Activated CD8-positive, alpha-beta memory T cell treated with anti-CD3 and anti-CD28 coated beads for 1 hour (primary cell): Measurements from ENCODE around the gene CTSL.
"Not testable (repeated sequence)": the region's sequence is repeated elsewhere in the genome, so short reads cannot be mapped to it uniquely, and the experiment has no call there.

ENCODE experiments used
- DNase-seq, 2 donors: peaks; one replicate each; pipeline ENCODE4 v3.0.0-alpha.2; 2020; ENCODE audit warnings: low read depth in 1 of 2; ENCODE audit errors: extremely low read depth in 1 of 2

The CTSL gene

DNA sequence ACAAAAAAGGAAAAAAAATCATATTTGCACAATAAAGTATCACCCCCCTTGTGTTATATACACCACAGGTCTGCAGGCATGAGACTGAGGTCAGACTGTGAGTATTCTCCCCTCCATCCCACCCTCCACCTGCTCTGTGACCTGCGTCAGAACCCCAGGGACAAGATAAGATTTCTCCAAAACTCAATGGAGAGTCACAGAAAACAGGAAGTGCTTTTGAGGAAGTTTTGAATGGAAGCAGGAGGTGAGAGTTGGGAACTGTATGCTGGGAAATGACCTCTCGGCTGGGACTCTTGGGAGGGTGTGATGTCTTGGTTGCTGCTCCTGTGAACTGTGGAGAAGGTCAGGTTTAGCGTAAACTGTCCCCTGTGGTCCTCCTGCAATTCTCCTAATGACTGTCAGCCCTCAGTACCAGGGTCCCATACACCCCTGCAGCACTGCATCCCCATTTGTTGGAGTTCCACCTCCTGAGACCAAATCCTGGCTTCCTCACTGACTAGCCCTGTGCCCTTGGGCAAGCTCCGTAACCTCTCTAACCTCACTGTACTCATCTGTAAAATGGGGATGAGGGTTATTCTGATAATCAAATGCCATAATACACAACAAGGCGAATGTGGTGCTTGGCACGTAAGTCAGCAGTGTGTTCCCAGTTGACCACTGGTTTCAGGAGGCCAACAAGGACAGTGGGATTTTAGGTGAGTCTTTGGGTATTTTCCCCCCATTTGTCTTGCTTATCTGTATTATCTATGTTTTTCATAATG is 6.9 kb upstream of the CTSL start:
- no peak for DNase-seq

- DNase-seq: no peak
Observed at GRCh38 chr9:87720173-87720572, 5.7 kb upstream of the CTSL start.

DNA sequence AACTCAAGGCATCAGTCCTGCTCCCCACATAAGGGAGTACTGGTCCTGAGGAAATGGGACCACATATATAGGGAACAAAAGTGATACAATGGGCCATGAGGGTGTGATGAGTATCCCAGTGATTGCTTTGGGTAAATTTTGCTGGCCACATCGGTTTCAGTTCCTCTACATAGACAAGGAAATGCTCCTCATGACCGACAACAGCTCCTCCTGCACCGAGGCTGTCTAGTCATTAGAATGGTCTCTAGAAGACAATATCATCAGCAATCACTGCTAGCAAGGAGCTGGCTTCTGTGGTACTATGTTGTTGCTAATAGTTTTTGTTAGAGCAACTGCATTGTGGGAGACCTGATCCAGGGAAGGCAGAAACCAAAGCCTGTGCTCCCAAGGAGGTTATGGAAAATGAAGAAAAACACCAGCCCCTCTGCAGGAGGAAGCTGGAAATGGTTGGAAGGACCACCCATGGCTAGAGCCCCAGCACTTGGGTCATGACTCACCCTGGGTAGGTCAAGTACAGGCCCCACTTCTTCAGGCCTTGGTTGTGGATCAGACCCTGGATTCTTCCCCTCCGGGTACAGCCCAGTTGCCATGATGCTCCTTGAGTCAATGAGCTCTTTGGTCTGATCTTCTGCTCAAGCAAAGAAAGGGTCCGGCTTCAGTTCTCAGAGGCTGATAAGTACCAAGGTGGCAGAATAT is 3.4 kb upstream of the CTSL start:
- no peak for DNase-seq

- no peak for DNase-seq
Observed at GRCh38 chr9:87725356-87725899, 491 bp upstream of the CTSL start.

- no peak for DNase-seq
Observed at GRCh38 chr9:87729246-87729645, 3.3 kb downstream of the CTSL start.

DNA sequence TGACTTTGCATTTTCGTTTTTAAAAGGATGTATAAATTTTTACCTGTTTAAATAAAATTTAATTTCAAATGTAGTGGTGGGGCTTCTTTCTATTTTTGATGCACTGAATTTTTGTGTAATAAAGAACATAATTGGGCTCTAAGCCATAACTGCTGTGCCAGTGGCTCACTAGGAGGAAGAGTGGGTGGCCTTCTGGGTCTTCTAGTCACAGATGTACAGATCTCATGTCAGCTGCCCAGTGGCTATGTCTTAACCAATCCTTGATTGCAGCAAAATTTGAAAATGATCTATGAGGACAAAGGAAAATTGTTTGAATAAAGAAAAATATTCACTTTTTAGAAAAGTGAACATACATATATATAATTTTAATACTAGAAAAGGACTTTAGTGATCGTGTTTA is 5.4 kb downstream of the CTSL start:
- no peak for DNase-seq

GRCh38 chr9:87732344-87732743 is 6.4 kb downstream of the CTSL start:
- DNase-seq: no peak

- DNase-seq: no peak
Observed at GRCh38 chr9:87732756-87733155, 6.8 kb downstream of the CTSL start.

DNA sequence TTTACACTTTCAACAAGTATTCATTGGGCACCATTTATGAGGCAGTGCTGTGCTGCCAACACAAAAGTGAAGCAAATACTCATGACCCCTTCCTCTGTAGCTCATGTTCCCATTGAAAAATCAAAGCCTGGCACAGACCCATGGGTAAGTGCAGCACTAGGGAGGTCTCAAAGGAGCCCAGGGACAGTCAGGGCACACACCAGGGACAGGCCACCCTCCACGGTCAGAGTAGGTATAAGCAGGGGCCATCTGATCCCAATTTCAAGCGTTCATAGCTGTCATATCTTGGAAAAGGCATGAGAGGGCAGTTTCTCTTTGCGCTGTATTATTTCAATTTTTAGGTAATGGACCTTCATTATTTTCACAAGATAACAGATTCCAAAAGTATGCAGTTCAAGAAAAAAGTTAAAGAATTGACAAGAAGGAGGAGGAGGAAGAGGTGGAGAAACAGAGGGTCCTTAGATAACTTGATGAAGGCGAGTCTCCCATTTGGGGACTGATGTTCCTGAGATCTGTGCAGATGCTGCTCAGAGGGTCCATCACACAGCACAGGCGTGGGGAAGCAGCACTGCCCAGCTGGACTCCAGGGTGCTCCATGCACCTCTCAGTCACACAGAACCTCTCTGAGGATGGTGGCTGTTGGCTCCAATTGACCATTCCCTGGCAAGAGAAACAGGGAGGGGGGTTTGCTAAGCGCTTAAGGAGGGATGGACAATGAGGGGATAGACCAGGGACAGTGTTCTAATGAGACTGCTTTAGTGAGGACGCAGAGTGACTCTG is 7.5 kb downstream of the CTSL start:
- no peak for DNase-seq

DNA sequence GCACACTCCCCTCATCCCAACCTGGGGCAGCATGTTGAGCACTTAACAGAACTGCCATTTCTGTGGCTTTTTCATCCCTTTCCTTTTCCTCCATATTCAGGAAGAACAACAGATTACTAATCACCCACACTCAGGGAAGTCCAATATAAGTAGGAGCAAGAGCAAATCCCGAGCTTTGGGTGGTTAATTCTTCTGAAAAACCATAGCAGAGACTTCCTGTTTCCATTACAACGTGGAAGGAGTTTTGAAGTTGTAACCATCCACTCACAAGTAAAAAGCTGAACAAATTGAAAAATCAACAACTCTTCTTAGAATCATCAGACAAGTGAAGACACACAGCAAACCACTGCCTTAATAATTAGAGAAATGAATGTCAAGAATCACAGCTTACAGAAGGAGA is 8.2 kb downstream of the CTSL start:
- DNase-seq: no peak

GRCh38 chr9:87739546-87739945 is 13.6 kb downstream of the CTSL start:
- DNase-seq: no peak

DNA sequence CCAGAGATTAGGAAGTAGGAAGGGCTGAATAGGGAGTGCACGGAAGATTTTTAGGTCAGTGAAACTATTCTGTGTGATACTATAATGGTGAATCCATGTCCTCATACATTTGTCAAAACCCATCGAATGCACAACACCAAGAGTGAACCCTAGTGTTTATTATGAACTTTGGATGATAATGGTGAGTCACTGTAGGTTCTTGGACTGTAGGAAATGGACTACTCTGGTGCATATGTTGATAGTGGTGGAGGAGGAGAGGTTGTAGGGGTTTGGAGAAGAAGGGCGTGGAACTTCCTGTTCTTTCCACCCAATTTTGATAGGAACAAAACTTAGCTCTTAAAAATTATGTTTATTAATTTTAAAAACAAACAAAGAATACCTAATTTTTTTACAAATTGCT is 14.3 kb downstream of the CTSL start:
- DNase-seq: no peak

GRCh38 chr9:87741326-87741725 is 15.4 kb downstream of the CTSL start:
- DNase-seq: no peak

GRCh38 chr9:87741891-87742290 is 16.0 kb downstream of the CTSL start:
- DNase-seq: no peak

GRCh38 chr9:87742813-87743428 is 17.0 kb downstream of the CTSL start:
- DNase-seq: no peak

DNA sequence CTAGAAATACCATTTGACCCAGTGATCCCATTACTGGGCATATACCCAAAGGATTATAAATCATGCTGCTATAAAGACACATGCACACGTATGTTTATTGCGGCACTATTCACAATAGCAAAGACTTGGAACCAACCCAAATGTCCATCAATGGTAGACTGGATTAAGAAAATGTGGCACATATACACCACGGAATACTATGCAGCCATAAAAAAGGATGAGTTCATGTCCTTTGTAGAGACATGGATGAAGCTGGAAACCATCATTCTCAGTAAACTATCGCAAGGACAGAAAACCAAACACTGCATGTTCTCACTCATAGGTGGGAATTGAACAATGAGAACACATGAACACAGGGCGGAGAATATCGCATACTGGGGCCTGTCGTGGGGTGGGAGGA is 18.3 kb downstream of the CTSL start:
- DNase-seq: not testable (repeated sequence)

DNA sequence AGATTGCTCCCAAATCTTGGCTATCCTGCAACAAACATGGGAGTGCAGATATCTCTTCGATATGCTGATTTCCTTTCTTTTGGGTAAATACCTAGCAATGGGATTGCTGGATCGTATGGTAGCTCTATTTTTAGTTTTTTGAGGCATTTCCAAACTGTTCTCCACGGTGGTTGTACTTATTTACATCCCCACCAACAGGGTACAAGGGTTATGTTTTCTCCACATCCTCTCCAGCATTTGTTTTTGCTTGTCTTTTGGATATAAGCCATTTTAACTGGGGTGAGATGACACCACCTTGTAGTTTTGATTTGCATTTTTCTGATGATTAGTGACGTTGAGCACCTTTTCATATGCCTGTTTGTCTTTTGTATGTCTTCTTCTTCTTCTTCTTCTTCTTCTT is 20.3 kb downstream of the CTSL start:
- no peak for DNase-seq

DNA sequence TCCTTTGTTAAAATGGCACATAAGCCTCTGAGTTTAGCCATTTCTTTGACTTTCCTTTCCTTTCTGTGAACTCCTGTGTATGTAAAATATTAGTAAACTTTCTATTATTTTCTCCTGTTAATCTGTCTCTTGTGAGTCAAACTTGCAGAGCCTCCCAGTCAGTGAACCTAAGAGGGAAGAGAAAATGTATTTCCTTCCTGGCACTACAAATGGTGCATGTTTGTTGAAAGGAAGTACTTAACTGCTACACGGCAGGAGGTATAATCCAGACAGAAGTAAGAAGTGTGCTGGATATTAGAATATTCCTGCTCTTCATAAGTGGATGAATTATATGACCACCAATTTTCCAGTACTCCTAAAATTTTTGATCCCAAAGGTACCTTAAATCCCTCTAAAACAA is 23.0 kb downstream of the CTSL start:
- DNase-seq: no peak

GRCh38 chr9:87749335-87750035 is 23.6 kb downstream of the CTSL start:
- no peak for DNase-seq

DNA sequence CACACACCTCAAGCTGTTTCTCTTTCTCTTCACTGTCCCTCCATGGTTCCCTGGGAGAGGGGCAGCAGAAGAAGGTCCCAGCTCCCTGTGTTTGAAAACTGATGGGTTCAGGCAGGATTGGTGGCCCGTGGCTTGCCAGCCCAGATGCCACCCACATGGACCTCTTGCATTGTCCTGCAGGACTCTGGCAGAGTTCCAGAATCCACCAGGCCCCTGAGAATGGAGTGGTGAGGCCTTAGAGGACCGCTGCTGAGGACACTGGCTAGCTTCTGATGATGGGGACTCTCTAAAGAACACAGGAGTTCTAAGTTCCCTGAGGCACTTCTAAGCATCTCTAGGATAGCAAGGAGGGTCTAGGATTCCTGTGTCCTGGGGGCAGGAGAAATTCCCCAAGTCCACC is 24.8 kb downstream of the CTSL start:
- DNase-seq: no peak

GRCh38 chr9:87751423-87751822 is 25.5 kb downstream of the CTSL start:
- no peak for DNase-seq
